GM19455 (cell line): Measurements from ENCODE around the gene DUSP22.
A peak's percentile ranks its signal among the peaks of the same experiment; 100 is the strongest.

Experiments used
- ATAC-seq: cut with Tn5 transposase; IDR thresholded peaks from one replicate; pipeline ENCODE4 v1.9.1; 2021; ENCODE audit not compliant: unreplicated experiment

Gene DUSP22

GRCh38 chr6:349491-349921 is 57.2 kb downstream of the DUSP22 start:
- ATAC-seq = no peak

GRCh38 chr6:350371-350770 is 58.1 kb downstream of the DUSP22 start:
- ATAC-seq = no peak

- ATAC-seq = no peak
Measured at GRCh38 chr6:351011-351866, 59.0 kb downstream of the DUSP22 start.

- ATAC-seq = no peak
Measured at GRCh38 chr6:351867-352289, 59.6 kb downstream of the DUSP22 start.

GRCh38 chr6:352474-352873 is 60.2 kb downstream of the DUSP22 start:
- ATAC-seq = no peak

GRCh38 chr6:352896-353470 is 60.7 kb downstream of the DUSP22 start:
- no peak for ATAC-seq

- no peak for ATAC-seq
Measured at GRCh38 chr6:353642-354614, 61.6 kb downstream of the DUSP22 start.

GRCh38 chr6:354631-355280 is 62.5 kb downstream of the DUSP22 start:
- no peak for ATAC-seq

- no peak for ATAC-seq
Measured at GRCh38 chr6:355373-356208, 63.3 kb downstream of the DUSP22 start.

GRCh38 chr6:356828-357251 is 64.6 kb downstream of the DUSP22 start:
- peak; percentile 42 for ATAC-seq

- no peak for ATAC-seq
Measured at GRCh38 chr6:357261-357790, 65.0 kb downstream of the DUSP22 start.

- no peak for ATAC-seq
Measured at GRCh38 chr6:357791-358341, 65.6 kb downstream of the DUSP22 start.

GRCh38 chr6:358432-358831 is 66.1 kb downstream of the DUSP22 start:
- ATAC-seq = no peak

GRCh38 chr6:358847-359246 is 66.6 kb downstream of the DUSP22 start:
- ATAC-seq = no peak

GRCh38 chr6:359261-360035 is 67.2 kb downstream of the DUSP22 start:
- ATAC-seq = no peak

- ATAC-seq = no peak
Measured at GRCh38 chr6:360349-360748, 68.1 kb downstream of the DUSP22 start.

GRCh38 chr6:360764-361373 is 68.6 kb downstream of the DUSP22 start:
- no peak for ATAC-seq
